Neural crest cell (in vitro differentiated cells): ENCODE data around the gene HSD3B1. TPM values are rescaled to one million over a fixed set of nuclear protein-coding genes. Genes with fewer than 3 reads are reported as not detected.

Source experiments
- DNase-seq: peaks from one replicate; pipeline ENCODE4 v3.0.0; 2021; ENCODE audit warnings: low read depth, mixed read lengths, low spot score
- H3K27ac Mint-ChIP-seq: one replicate; pipeline ENCODE4 v1.8.0; 2021; ENCODE audit warnings: mild to moderate bottlenecking, mixed read lengths; ENCODE audit not compliant: unreplicated experiment
- H3K27me3 Mint-ChIP-seq: 2 replicates; pipeline ENCODE4 v1.8.0; 2021; ENCODE audit warnings: low read depth, mild to moderate bottlenecking, mixed read lengths
- H3K36me3 Mint-ChIP-seq: 2 replicates; pipeline ENCODE4 v1.8.0; 2021; ENCODE audit warnings: low read depth, mild to moderate bottlenecking, mixed read lengths
- H3K4me1 Mint-ChIP-seq: 2 replicates; pipeline ENCODE4 v1.8.0; 2021; ENCODE audit warnings: mixed read lengths
- H3K4me3 Mint-ChIP-seq: one replicate; pipeline ENCODE4 v1.8.0; 2021; ENCODE audit warnings: mild to moderate bottlenecking, mixed read lengths
- H3K9me3 Mint-ChIP-seq: 2 replicates; pipeline ENCODE4 v1.8.0; 2021; ENCODE audit warnings: mixed read lengths
- CTCF ChIP-seq: fragments of 200-600 bp; sonication (generic); conservative IDR thresholded peaks from 2 replicates; pipeline ENCODE4 v1.5.0; 2021; ENCODE audit warnings: antibody characterized with exemption, mild to moderate bottlenecking
- total RNA-seq: library from RNA; stranded (reverse); gene quantifications from 2 replicates; pipeline ENCODE4 v1.2.1, GENCODE V29; 2021

HSD3B1 gene
- total RNA-seq, 1 donor from 2014 or later = not detected

GRCh38 chr1:119537966-119538365 is 31.0 kb downstream of the HSD3B1 start:
- no peaks in the 10 kb centered on the region for H3K9me3 Mint-ChIP-seq
- H3K36me3 Mint-ChIP-seq = no peaks in the 10 kb centered on the region
- TF ChIP-seq CTCF = no peak
- DNase-seq = no peak
- H3K4me3 Mint-ChIP-seq = no peak overlapping the region
- peaks cover 5% of the 10 kb centered on the region for H3K27me3 Mint-ChIP-seq
- H3K4me1 Mint-ChIP-seq = no peaks in the 10 kb centered on the region
- H3K27ac Mint-ChIP-seq = no peak overlapping the region

- Mint-ChIP-seq H3K27me3 (peaks cover 5% of the 10 kb centered on the region), H3K4me1 (no peaks in the 10 kb centered on the region), H3K4me3 (no peak overlapping the region), H3K36me3 (no peaks in the 10 kb centered on the region), H3K9me3 (no peaks in the 10 kb centered on the region), H3K27ac (no peak overlapping the region)
- no peak for TF ChIP-seq CTCF
- DNase-seq = no peak
Measured at GRCh38 chr1:119539636-119540035, 32.6 kb downstream of the HSD3B1 start.

- no peak overlapping the region for H3K4me3 Mint-ChIP-seq
Measured at GRCh38 chr1:119541389-119541788, 34.4 kb downstream of the HSD3B1 start.

GRCh38 chr1:119542492-119542946 is 35.5 kb downstream of the HSD3B1 start:
- Mint-ChIP-seq H3K4me1 (no peaks in the 10 kb centered on the region), H3K36me3 (no peaks in the 10 kb centered on the region), H3K9me3 (no peaks in the 10 kb centered on the region), H3K4me3 (no peak overlapping the region), H3K27ac (peak overlapping the region; percentile 3), H3K27me3 (peaks cover 5% of the 10 kb centered on the region)
- no peak for DNase-seq
- no peak for TF ChIP-seq CTCF

More at GRCh38 chr1:119541389-119541788, 34.4 kb downstream of the HSD3B1 start:
- TF ChIP-seq CTCF = no peak
- Mint-ChIP-seq H3K4me1 (no peaks in the 10 kb centered on the region), H3K9me3 (no peaks in the 10 kb centered on the region), H3K27ac (no peak overlapping the region), H3K27me3 (peaks cover 5% of the 10 kb centered on the region), H3K36me3 (no peaks in the 10 kb centered on the region)
- DNase-seq = no peak

- DNase-seq = no peak
- H3K27me3 Mint-ChIP-seq = peaks cover 5% of the 10 kb centered on the region
- no peak overlapping the region for H3K4me3 Mint-ChIP-seq
- no peaks in the 10 kb centered on the region for H3K9me3 Mint-ChIP-seq
- no peak overlapping the region for H3K27ac Mint-ChIP-seq
- peak; percentile 48 for TF ChIP-seq CTCF
- H3K36me3 Mint-ChIP-seq = no peaks in the 10 kb centered on the region
- no peaks in the 10 kb centered on the region for H3K4me1 Mint-ChIP-seq
Measured at GRCh38 chr1:119544165-119544762, 37.3 kb downstream of the HSD3B1 start.
